ENCODE results near the gene ARRB1.
"Not testable (repeated sequence)": the region's sequence is repeated elsewhere in the genome, so short reads cannot be mapped to it uniquely, and the experiment has no call there.

The ARRB1 gene

DNA sequence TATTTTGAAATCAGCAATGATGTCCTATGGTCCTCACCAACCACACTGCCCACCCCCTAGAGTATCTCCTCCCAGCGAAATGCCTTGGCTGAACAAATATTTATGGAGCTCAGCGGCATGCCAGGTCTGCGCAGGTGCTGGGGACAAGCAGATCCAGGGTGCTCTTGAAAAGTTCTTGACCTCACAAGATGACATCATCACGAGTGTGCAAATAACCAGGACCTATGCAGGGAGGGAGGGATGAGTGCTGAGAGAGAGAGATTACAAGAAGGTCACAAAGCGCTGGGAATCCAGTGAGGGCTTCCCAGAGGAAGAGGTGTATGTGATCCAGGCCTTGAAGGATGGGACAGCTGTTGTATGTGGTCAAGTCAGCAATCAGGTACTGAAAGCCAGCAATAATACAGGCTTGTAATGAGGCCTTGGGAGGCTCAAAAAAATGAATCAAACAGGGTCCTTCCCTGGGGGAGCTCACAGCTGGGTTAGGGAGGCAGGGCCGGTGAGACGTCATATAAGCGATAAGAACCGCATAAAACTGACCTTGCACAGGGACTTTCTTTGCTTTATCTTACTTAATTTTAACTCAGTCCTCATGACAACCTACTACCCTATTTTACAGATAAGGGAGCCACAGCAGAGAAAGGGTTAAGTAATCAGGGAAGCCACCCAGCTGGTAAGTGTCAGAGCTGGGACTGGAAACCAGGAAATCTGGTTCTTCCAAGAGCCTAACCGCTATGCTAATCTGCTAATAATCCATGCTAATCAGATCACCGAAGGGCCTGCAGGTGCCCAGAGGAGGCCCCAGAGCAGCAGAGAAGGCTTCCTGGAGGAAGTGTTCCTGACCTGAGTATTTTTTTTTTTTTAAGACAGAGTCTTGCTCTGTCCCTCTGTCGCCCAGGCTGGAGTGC, 8.2 kb downstream of the ARRB1 start:
- DNase-seq: no peak

GRCh38 chr11:75342231-75342918, 9.1 kb downstream of the ARRB1 start:
- DNase-seq: no peak

- peak; percentile 30 for DNase-seq
Measured at GRCh38 chr11:75341612-75342011, 9.8 kb downstream of the ARRB1 start.

GRCh38 chr11:75339685-75340409, 11.6 kb downstream of the ARRB1 start:
- DNase-seq: no peak

DNA sequence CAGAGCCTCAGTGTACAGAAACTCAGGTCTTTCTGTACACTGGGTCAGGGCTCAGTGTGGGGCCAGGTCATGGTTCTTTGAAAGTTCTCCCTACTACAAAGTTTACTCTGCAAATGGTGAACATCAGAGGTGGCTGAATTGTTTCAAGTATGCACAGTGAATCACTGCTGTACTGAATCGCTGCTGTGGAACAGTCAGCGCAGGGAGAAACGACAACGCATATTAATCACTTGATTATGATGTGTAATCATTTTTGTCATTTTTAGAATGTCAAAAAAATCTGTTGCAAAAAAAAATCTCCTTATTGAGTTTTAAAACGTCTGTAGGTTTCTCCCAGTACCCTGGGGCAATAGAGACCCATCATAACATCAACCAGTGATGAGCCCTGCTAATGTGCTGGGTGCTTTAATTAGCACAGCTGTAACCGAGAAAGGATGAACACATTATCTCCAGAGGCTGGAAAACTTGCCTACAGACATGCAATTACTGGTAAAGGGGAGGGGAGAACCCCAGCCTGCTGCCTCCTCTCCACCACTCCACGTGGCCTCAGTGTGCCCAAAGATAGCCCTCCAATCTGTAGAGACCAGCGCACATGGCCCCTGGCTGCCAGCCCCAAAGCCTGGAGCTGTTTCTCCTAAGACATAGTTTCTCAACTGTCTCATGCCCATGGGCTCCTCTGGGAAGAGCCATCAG, 12.8 kb downstream of the ARRB1 start:
- no peak for DNase-seq

DNA sequence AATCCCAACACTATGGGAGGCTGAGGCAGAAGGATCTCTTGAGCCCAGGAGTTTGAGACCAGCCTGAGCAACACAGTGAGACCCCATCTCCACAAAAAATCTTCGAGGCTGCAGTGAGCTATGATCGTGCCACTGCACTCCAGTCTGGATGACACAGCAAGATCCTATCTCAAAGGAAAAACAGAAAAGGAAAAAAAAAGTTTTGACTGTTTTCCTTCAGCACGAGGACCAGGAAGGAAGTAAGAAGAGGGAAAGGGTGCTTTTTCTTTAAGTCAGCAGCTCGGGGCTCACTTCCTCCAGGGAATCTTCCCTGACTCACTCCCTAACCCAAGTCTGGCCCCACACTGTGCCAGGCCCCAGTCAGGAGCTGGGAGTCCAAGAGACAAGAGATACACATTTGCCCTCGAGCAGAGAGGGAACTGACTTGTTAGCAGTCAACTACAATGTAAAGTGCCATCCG, 14.2 kb downstream of the ARRB1 start:
- no peak for DNase-seq

DNA sequence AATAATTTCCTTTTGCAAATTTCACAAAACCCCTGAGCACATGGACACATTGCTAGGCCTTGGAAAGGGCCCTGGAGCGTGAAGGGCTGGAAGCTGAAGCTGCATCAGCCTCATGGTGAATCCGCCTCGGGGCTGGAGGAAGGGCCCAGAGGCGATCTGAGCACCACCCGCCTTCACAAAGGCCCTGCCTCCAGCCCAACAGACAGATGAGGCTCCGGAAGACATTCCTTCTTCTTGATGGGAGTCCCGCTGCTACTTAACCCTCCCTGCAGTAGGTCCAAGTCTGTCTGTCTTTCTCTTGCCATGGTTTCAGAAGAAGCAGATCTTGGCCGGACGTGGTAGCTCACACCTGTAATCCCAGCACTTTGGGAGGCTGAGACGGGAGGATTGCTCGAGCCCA, 16.5 kb downstream of the ARRB1 start:
- no peak for DNase-seq

DNA sequence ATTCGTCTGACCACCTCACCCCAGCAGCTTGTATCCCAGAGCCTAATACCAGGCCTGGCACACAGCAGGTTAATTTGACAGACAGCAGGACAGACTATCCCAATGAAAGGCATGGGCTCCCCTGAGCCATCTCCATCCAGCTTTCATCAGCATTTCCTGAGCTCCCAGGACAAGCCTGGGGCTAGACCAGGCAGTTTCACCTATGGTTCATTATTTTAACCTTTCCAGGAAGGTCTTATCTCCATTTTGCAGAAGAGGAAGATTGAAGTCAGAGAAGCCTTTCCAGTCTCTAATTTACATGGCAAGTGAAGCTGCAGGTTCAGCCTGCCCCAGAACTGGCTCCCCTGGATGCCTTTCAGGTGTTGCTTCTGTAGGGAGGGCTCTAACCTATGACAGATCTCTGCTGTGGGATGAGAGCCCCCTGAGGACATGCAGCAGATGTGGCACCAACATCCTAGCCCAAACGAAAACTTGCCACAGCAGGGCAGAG, 17.0 kb downstream of the ARRB1 start:
- no peak for DNase-seq

DNA sequence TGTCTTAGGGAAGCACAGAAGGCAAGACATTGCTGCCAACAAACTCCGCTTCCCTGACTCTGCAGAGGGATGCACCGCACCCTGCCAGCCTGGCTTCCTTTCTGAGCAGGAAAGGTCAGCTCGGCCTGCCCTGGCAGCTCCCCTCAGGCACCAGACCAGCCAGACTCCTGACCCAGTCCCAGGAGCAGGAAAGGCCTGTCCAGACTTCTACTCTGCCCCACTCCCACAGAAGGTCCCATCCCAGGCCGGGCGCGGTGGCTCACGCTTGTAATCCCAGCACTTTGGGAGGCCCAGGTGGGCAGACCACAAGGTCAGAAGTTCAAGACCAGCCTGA, 17.7 kb downstream of the ARRB1 start:
- no peak for DNase-seq

DNA sequence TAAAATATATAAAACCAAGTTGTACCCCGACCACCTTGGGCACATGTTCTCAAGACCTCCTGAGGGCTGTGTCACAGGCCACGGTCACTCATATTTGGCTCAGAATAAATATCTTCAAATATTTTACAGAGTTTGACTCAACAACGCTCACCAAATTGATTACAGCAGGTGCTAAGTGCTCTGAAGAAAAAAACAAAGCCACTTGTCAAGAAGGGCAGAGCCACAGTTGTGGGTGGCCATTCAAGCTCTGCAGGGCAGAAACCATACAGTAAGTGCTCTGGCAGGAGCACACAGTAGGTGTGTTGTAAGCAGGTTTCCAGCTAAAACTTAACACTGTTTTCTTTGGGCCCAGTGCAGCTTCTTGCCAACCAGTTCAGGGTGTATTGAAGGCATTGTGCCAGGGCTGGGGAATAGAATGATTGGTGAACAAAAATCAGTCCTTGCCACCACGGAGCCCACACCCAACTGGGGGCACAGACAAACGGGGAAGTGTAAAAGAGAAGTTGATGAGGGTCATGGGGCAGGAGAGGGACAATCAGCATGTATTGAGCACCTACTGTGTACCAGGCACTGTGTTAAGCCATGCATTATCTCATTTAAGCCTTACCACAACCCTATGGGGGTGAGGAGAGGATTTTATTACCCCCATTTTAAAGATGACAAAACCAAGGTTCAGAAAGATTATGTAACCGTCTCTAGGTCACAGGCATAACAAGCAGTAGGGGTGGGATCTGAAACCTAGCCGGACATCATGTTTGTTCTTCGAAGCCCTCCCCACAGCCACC, 18.2 kb downstream of the ARRB1 start:
- DNase-seq: no peak

GRCh38 chr11:75331761-75332160, 19.7 kb downstream of the ARRB1 start:
- DNase-seq: not testable (repeated sequence)

DNA sequence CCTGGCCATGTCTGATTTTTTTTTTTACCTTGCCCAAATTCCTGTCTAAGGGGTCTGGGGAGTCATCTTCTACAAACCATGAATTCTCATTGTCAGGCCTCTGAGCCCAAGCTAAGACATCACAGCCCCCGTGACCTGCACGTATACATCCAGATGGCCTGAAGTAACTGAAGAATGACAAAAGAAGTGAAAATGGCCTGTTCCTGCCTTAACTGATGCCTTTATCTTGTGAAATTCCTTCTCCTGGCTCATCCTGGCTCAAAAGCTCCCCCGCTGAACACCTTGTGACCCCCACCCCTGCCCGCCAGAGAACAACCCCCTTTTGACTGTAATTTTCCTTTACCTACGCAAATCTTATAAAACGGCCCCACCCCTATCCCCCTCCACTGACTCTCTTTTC, 20.2 kb downstream of the ARRB1 start:
- DNase-seq: not testable (repeated sequence)

- not testable (repeated sequence) for DNase-seq
Measured at GRCh38 chr11:75330886-75331285, 20.6 kb downstream of the ARRB1 start.

- DNase-seq: no peak
Measured at GRCh38 chr11:75330291-75330690, 21.2 kb downstream of the ARRB1 start.

GRCh38 chr11:75328426-75329277, 22.8 kb downstream of the ARRB1 start:
- DNase-seq: peak; percentile 85

DNA sequence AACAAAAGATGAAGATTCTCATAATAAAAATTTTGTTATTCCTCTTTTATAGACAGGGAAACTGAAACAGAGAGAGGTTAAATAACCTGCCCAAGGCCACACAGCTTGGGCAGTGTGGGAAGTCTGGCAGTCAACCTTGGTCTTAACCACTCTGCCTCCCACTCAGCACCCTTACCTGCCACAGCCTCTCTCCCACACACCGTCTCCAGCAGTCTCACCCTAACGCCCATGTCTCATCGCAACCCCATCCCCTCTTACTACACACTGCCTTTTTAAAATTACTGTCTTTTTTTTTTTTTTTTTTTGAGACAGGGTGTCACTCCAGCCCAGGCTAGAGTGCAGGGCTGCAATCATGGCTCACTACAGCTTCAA, 25.0 kb downstream of the ARRB1 start:
- DNase-seq: no peak

DNA sequence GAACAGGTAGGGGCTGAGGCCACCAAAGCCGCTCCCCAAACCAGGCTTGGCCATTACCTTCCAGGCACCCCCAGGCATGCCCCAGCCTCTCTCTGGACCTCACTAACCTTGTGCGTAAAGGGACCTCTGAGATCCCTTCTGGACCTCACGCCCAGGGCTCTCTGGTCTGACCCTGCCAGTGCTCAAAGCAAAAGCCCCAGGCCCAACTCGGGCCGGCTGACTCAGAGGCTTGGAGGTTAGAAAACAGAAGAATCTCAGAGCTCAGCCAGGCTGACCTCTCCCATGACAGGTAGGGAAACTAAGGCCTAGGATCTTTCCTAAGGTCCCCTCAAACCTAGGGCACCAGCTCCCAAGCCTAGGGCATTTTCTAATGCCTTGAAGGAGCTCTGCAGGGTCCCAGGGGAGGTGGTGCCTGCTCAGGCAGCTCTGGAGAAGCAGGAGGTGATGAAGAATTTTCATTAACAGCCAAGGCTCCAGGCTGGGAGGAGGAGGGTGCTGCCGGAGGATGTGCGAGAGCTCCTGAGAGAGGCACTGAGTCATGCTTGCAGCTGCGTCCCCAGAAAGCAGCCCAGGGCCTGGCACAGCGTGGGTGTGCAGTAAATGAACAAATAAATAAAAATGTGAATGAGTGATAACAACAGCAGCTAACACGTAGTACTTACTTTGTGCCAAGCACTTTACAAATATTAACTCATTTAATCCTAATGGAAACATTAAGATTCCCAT, 25.6 kb downstream of the ARRB1 start:
- no peak for DNase-seq

GRCh38 chr11:75324740-75325139, 26.7 kb downstream of the ARRB1 start:
- no peak for DNase-seq

DNA sequence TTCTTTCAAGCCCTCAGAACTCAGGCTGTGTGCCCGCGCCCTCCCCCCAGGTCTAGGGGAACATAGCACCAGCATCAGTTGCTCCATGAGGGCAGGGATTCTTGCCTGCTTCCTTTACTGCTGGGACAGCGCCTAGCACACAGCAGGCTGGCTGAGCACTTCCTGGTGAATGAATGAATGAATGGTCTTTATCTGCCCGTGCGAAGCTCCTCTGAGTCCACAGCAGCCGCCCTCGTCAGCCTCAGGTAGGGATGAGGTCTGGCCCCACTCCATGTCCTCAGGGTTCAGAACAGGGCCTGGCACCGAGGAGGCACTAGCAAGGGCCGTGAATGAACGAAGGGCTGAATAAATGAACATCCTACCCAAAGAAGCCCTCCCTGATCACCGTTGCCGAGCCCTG, 27.3 kb downstream of the ARRB1 start:
- no peak for DNase-seq

DNA sequence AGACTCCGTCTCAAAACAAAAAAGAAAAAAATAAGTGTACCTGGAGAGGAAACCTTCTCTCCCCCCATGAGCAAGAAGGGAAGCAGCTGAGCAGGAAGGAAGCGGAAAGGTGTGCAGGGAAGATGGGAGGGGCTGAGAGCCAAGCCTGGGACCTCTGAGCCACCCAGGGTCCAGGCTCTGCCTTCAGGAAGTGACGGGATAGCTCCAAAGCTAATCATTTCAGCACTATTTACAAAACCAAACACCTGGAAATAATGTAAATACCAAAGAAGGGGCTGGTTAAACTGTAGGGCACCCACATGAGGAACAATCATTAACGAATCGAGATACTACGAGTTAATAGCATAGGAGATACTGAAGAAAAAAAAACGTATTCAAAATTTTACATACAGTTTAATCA, 27.9 kb downstream of the ARRB1 start:
- DNase-seq: no peak

All from DMS 273 treated with DMSO at 0.1 percent for 48 hours (cell line).